Activated T-cell treated with anti-CD3 and anti-CD28 coated beads, Interleukin-2, amount 50 U/mL, for 1 hour (primary cell): ENCODE measurements around the gene ZNF777.

Source experiments
- DNase-seq: peaks from one replicate; pipeline ENCODE4 v3.0.0-alpha.2; 2020

Gene ZNF777

DNA sequence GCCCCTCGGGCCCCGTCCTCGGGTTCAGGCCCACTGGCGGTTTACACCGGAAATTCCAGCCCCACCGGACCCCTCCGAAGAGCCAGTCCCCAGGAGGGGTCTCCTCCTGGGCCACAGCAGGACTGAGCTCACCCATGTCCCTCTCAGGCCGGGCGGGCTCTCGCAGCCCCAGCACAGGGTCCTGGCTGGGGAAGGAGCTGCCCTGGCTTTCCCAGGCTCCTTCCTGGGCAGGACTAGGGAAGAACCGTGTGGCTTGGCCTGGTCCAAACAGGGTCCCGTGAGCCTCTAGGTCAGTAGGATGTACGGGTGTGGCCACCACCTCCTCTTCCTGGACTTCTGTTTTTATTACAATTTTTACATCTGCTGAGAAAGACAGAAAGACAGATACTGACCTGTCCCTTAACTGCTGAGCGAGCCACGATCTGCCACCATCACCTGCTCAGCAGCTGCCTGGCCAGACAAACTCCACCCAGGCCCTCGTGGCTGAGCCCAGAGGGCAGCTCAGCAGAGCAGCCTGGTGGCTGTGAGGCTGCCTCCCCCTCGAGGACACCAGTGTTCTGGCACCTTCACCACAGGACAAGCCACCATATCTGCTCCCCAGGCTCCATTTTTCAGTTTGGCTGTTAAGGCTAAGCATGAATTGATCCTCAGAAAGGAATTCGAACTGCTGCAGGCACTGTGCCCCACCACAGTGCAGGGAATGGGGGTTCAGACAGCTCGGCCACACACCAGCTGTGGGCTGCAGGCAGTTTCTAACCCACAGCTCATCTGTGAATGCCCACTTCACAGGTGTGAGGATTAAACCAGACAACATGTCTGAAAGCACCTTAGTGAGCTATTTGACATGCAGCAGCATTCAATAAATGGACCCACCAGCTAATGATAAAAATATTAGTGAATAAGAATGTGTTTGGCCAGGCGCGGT is 14.5 kb upstream of the ZNF777 start:
- no peak for DNase-seq

DNA sequence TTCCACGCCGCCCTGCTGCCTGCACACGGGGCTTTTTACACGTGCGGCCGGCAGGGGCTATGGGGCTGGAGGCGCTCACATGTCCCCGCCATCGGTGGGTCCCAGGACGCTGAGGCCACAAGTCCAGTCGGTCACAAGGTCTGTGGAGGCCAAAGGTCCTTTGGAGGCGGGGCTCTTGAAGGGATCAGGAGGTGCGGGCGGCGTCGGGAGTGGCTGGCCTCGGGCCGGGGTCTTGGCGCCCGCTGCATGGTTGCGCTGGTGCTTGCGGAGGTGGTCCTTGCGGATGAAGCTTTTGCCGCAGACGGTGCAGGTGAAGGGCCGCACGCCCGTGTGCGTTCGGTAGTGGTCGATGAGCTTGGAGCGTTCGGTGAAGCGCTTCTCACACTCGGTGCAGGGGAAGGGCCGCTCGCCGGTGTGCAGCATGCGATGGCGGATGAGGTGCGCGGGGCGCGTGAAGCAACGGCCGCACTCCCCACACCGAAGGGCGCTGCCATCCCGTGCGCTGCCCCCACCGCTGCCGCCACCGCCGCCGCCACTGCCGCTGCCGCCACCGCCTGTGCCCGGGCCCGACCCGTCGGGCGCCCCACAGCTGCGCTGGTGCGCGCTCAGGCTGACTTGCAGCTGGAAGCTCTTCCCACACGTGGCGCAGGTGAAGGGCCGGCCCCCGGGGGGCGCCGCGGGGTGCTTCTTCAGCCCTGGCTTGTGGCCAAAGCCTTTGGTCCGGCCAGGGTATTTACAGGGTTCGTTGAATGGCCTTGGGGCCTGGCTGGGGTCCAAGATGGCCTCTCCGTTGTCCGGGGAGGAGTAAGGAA is 13.7 kb upstream of the ZNF777 start:
- DNase-seq: no peak

DNA sequence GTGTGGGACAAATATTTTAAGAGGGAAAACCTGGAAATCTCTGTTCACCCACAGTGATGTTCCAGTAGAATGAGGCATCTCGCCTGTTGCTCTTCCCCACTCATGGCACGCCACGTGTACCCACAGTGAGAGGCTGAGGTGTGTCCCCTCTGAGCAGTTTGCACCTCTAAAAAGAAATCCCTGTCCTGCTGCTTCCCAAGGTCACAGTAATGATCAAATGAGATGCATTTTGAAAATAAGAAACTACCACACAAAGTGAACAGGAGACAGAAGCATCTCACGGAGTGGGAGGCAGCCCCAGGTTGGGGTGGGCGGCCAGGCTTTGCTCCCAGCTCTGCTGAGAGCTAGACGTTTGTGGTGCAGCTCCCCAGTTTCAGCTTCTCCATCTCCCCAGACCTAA is 12.4 kb upstream of the ZNF777 start:
- DNase-seq: no peak

DNA sequence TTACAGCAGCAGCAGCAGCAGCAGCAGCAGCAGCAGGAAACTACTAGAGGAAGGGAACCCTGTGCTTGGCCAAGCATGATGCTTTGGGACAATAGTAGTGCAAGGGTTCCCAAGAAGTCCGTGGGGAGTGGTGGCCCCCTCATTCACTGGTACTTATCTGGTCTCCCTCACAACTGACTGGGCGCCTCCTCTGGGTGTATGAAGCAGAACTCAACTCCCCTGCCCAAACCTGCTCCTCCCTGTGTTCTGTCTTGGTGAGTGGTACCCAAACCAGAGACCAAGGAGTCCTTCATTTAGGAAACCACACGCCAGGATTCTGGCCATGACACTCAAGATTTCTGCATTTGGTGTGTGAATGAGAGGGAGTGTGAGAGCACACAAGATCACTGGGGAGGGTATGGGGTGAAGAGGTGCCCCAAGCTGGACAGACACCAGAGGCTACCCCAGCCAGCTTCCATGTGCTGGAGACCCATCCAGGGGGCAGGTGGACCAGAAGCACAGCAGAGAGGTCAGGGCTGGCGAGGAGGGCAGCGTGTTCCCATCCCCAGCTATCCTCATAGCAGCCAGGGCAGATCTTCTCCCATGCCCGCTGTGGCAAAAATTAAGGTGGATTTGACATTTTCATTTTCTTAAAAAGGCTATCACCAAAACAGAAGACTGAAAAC is 10.6 kb upstream of the ZNF777 start:
- DNase-seq: no peak

DNA sequence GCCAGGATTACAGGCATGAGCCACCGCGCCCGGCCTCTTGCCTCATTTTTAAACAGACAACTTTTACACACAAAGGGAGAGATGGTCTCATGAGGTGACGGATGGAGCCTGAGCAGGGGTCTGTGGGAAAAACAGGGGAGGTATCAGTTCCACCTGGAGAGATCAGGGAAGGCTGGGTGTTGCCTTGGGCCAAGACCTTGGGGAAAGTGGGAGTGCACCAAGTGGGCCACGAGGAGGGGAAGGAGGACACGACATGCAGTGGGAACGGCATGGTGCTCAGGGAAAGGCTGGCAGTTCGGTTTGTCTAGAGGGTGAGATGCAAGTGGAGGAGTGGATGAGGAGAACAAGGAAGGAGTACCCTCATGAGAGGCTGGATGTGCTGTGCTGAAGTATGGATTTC is 8.9 kb upstream of the ZNF777 start:
- no peak for DNase-seq

DNA sequence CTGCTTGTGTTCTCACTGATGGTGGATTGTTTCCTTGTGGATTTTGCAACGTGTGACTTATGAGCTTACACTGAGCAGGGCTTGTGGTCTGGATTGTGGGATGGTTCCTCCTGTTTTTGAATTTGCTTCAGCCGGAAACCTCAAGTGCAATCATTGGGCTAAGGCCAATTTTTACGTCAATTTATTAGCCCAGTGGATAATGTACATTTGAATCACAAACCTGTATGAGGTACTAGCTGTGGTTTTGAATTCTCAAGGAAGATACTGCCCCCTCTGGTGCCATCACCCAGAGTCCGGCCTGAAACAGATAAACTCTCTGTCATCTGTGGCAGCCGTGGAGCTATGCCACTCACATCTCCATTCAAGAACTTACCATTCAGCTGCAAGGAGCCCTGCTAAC is 7.3 kb upstream of the ZNF777 start:
- no peak for DNase-seq

DNA sequence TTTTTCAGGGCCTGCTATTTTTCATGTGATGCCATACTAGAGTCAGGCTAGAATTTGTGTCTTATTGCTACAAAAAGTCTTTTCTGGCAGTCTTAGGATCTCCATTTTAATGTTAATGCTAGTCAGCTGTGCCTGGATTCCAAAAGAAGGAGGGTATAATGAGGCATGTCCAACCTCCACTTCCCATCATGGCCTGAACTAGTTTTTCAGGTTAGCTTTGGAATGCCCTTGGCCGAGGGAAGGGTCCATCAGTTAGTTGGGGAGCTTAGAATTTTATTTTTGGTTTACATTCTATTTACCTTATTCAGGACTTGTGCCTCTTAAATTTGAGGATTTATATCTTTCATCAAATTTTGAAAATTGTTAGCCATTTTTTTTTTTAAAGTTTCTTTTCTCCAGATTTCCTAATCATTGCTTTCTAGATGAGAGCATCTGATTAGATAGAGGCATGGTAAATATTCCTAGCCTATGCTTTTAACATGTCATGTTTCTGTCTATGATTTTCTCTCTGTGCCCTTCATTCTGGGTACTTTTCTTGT is 6.5 kb upstream of the ZNF777 start:
- no peak for DNase-seq

DNA sequence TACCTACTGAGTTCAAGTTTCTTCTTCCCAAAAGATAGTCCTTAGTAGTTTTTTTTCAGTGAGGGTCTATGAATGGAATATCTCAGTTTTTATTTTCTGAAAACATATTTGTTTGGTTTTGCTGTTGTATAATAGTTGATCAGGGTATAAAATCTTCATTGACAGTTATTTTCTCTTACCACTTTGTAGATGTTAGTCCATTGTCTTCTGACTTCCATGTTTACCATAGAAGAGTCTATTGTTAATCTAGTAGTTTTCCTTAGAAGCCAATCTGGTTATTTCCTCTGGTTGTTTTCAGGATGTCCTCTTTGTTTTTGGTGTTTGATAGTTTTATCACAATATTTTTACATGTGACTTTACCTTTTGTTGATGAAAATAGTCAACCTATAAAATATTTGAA is 5.5 kb upstream of the ZNF777 start:
- DNase-seq: no peak

DNA sequence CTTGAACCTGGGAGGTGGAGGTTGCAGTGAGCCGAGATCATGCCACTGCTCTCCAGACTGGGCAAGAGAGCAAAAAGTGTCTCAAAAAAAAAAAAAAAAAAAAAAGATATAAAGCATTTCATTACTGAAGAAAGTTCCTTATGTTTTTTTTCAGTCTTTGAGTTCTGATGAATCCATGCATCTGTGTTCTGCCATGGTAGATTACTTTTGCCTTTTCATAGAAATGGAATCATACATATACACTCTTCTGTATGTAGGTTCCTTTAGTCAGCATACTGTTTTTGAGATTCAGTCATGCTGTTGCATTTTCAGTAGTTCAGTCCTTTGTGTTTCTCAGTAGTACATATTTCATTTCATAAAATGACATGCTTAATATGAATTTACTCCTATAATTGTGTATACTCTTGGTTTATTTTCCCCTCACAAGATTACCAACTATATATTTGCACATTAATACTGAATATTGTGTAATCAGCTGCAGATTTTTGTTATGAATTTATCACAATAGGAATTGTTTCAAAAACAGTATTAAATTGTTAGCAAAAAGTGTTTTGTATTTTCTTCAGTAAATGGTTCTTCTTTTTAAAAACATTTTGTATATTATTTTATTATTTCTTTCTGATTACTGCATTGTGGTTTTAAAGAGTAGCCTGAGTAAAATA is 2.8 kb upstream of the ZNF777 start:
- DNase-seq: no peak

DNA sequence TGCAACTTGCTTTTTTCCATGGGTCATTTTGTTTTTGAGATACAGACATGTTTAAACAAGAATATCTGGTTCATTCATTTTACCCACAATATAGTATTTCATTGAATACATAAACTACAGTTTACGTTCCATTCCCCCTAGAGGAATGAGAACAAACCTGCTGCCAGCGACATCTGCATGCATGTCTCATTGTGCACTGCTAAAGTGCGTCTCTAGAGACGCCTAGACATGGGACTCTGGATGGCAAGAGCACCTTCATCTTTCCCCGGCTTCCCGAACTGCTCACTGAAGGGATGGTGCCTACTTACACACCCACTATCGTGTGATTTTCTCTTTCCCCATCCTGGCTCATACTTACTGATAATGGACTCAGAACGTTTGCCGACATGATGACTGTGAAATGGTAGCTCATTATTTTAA is 1.2 kb upstream of the ZNF777 start:
- DNase-seq: no peak

DNA sequence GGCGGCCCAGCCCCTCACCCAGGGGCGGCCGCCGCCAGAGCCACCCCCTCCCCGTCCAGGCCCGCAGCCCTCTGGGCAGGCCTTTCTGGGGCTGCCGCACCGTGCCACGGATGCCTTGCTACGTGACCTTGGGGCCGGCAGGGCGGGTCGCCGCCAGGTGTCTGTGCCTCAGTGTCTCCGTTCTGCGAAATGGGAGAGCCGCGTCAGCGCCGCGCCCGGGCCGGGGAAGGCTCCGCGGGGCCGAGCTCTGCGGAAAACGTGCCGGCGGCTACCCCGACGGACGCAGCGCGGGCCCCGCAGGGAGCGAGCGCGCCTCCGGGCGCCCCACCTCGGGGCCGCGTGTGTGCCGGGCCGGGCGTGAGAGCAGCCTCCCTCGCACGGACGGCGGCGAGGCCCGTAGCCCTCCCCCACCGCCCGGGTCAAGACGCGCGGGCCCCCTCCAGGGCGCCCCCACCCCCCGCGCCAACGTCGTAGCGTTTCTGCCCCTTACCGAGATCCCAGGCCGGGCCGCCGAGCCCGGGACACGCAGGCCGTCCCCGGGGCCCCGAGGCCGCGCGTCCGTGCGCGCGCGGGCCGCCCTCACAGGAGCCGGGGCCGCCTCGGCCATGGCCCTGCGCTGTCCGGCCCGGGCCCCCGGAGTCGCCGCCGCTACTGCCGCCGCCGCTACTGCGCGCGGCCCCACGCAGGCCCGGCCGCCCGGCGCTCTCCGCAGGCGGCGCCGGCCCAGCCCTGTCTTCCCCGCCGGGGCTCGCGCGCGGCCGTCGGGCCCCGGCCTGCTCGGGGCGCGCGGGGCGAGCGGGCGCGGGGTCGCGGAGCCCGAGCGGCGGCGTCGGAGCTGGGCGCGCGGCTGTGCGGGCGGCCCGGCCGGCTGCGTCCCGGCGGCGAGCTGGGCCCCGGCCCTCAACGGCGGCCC is 1.1 kb downstream of the ZNF777 start:
- no peak for DNase-seq

DNA sequence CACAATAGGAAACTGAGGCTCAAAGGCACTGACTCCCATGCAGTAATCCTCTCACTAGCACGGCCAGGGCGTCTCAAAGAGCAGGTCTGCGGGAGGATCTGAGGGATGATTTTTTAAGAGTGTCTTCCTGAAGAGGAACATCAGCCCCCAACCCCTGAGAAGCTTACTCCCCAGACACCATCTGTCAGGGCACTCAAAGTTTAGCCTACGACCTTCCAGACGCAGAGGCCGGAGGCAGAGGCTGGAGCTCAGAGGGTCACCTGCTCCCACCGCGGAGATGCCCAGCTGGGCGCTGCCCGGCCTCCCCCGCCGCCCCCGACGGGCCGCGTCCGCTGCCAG is 1.7 kb downstream of the ZNF777 start:
- no peak for DNase-seq

DNA sequence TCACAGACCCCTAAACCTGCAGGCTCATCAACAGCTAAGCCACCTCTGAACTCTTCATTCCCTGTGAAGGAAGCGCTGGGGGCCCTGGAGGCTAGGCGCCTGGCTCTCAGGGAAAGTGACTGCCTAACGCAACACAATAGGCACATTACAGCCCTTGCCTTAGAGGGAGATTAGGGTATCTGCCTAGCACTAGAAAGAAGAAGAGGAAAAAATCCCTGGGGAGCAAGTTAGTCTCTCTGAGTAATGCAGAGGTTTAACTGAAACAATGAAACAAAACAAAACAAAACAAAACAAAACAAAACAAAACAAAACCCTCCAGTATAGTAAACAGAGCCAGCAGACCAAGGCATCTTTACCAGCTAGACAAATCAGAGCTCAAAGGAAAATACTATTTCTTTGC is 2.6 kb downstream of the ZNF777 start:
- DNase-seq: no peak

DNA sequence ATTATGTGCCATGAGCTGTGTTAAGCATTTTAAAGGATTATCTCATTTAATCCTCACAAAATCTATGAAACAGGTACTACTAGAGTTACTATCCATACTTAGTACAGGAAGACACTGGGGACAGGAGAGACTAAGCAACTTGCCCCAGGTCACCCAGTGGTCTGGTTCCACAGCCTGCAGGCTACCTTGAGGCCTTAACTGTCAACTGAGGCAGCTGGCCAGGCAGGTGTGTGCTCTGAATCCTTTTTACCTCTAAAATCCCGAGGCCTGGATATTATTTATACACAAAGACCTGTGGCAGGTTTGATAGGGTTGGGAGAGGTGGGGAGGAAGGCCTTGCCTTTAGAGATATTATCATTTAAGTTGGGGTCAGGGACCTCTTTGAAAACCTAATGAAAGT is 3.1 kb downstream of the ZNF777 start:
- no peak for DNase-seq

DNA sequence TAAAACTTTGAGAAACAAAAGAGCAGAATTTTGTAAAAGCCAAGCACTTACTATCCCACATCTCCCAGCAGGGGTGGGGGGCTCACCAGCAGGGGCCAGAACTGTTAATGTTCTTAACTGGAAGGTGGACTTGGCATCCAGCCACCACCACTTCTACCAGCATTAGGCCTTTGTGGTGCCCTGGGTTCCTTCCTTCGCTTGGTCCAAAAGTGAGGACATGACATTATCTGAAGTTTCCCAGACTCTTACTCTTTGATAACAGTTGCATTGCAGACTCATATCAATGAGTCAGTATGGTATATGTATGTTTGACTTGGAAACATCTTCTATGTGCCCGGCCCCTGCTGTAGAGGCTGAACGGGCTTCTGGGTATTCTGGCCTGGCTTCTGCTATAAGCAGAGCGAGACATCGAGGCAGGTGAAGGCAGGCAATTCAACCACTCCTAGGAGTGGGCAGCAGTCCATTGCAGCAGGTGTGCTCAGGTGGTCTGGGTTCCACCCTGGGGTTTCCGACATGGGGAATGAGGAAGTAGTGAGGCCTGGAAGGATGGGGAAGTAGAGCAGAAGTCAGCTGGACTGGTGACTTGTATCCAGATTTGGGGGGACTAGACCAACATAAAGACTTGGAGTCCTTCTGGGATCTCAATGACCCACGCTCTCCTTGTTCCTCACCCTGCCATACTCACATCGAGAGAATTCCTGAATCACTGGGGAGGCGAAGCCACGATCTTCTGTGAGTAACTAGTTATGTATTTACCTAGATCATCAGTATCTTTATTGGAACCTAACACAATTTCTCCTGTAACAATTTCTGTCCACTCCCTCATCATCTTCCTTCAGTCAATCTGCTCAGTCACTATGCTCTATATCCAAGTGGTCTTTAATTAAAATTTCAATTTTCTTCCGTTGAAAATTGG is 4.1 kb downstream of the ZNF777 start:
- DNase-seq: no peak

DNA sequence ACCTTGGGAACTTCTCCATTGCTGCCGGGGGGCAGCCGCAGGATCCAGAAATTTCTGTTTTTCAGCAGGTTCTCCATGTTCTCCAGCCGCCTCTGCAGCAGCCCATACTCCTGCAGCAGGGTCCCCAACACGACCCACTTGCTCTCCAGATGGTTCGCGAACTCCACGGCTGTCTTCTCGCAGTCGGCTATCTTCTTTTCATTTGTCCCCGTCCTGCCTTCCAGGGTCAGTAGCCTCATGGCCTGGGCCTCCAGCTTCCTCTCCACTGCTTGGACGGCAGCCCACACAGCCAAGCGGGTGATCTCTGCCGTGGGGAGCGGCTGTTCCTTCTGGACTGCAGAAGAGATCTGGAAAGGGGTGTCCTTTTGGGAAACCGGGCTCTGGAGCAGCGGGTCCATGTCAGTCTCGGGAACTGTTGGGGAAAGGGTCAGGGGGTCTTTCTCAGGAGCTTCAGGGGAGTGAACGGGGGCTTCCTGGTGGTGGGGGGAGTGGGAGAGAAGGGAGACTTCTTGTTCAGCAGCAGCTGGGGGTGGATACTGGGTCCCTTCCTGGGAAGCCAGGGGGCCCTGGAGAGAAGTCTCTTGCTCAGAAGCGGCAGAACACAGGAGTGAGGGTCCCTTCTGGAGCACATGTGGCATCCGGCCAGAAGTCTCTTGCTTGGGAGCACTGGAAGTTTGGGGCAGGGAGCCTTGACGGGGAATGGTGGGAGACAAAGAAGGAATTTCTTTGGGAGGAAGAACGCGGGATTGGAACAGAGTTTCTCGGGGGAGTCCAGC is 5.5 kb downstream of the ZNF777 start:
- no peak for DNase-seq

DNA sequence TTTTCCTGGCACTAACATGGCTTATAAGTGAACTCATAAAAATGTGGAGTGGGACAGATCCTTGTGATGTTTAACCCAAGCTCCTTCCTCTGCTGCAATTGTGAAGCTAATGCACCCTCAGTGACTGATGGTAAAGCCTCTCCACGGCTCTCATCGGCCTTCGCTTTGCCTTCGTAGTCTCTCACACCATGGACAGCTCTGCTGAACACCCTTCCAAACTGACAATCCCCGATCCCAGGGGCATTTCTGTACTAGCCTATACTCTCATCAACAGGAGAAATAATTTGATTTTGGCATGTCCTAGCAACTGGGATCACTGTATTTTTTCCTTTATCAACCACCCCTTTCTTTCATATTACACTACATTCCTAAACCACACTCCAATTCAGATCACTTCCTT is 6.1 kb downstream of the ZNF777 start:
- DNase-seq: no peak

DNA sequence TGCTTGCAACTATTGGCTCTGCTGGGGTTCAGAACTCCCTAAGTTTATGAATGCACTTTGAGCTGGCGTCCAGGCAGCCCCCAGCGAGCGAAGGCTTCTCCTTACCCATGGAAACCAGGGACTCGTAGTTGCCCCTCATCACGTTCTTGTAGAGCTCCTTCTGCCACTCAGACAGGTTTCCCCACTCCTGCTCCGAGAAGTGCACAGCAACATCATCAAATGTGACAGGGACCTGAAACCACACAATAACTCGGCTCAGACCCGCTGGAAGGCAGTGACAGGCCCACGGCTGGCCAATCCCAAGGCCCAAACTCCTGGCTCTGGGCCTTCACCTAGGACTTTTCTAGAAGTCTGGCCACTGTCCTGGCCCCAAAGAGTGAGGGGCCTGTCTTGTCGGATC is 6.9 kb downstream of the ZNF777 start:
- DNase-seq: no peak

DNA sequence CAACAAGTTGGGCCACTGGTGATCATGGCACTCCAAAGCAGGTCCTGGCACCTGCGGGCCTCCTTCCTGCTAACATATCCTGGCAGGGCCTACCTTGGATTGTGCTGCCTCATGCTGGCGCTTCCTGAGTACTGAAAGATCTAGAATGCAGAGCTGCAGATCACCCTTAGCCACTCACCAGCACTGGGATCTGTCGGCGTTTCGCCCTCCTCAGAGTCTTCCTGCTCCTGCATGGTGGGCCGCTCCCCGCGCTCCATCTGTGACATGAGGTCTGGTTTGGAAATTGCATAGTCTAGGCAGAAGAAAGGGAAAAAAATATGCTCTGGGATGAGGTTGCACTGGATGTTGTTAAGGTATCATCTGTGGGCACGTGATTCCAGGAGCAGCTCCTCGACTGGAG is 10.0 kb downstream of the ZNF777 start:
- no peak for DNase-seq

DNA sequence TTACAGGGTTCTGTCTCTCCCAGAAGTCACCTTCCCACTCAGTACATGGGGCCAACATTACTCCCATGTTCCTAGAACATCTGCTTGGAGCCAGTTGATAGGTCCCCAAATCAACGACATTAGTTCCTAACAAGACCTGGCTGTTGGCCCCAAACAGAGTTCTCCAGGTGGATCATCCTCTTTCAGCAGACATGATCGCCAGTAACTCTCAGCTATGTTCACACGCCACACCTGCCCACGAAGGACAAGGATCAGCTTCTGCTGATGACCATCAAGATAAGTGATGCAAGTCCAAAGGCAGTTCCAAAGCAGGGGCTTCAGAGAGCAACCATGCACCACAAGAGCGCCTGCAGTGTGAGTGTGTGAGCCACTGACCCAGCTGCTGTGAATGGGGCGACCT is 11.0 kb downstream of the ZNF777 start:
- DNase-seq: no peak
